Fibroblast of mammary gland (primary cell): ENCODE results near the gene NAA38.

Experiments
- DNase-seq: peaks from one replicate; pipeline ENCODE4 v3.0.0-alpha.2; 2010; ENCODE audit warnings: low read depth
- H3K4me3 ChIP-seq: 2 replicates; pipeline ENCODE4 v1.5.1; 2011; ENCODE audit warnings: low read depth, mild to moderate bottlenecking, low read length, moderate library complexity; ENCODE audit not compliant: control insufficient read depth
- TF ChIP-seq, protein P1 (sequence below): conservative IDR thresholded peaks from 2 replicates; pipeline ENCODE4 v1.5.1; 2011; ENCODE audit warnings: low read depth, low read length, inconsistent platforms; ENCODE audit not compliant: control insufficient read depth, insufficient read depth

The NAA38 gene

DNA sequence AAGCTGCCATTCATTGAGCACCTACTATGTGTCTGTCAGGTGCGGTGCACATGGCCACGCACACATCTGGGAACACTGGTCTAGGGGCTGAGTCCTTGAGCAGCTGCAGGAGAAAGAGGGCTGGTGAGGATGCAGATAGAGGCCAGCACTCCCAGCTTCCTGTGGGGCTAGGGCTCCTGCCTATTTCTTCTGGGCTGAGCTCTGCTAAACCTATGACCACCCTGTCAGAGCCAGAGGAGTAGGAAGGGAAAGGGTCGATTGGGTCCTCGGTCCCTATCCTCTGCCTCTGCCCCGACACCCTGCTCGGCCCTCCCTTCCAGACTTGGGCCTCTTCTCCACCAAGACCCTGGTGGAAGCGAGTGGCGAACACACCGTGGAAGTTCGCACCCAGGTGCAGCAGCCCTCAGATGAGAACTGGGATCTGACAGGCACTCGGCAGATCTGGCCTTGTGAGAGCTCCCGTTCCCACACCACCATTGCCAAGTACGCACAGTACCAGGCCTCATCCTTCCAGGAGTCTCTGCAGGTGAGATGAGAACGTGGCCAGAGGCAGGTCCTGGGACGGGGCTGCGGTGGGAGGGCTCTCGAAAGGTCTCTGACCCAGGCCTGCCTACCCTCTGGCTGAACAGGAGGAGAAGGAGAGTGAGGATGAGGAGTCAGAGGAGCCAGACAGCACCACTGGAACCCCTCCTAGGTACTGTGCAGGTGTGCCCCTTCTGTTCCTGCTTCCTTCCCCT is 6.5 kb downstream of the NAA38 start:
- no peak overlapping the region for H3K4me3 ChIP-seq
- TF ChIP-seq, protein P1, sequence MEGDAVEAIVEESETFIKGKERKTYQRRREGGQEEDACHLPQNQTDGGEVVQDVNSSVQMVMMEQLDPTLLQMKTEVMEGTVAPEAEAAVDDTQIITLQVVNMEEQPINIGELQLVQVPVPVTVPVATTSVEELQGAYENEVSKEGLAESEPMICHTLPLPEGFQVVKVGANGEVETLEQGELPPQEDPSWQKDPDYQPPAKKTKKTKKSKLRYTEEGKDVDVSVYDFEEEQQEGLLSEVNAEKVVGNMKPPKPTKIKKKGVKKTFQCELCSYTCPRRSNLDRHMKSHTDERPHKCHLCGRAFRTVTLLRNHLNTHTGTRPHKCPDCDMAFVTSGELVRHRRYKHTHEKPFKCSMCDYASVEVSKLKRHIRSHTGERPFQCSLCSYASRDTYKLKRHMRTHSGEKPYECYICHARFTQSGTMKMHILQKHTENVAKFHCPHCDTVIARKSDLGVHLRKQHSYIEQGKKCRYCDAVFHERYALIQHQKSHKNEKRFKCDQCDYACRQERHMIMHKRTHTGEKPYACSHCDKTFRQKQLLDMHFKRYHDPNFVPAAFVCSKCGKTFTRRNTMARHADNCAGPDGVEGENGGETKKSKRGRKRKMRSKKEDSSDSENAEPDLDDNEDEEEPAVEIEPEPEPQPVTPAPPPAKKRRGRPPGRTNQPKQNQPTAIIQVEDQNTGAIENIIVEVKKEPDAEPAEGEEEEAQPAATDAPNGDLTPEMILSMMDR = no peak
- no peak for DNase-seq

DNA sequence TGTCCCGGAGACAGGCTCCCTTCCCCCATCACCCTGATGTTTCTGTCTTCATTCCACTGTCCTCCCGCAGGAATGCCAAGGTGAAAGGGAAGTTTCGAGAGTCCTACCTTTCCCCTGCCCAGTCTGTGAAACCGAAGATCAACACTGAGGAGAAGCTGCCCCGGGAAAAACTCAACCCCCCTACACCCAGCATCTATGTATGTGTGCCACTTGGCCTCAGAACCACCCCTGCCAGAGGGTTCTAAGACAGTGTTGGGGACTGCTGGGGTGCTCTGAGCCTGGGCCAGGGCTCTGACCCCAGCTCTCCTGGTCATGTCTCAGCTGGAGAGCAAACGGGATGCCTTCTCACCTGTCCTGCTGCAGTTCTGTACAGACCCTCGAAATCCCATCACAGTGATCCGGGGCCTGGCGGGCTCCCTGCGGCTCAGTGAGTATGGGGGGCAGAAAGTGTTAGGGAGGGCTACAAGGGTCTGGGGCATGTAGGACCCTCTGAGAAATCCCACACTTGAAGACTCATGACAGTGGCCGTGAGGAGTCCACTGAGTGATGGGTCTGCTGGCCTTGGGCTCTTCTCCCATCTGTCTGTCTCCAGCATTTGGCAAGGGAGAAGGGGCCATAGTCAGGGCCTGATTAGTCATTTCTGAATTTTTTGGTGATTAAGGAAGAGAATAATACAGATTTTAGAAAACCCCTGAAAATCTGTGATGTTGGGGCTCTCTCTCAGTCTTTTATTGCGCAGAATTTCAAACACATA is 7.4 kb downstream of the NAA38 start:
- TF ChIP-seq, protein P1 = no peak
- H3K4me3 ChIP-seq = no peak overlapping the region
- DNase-seq = no peak

DNA sequence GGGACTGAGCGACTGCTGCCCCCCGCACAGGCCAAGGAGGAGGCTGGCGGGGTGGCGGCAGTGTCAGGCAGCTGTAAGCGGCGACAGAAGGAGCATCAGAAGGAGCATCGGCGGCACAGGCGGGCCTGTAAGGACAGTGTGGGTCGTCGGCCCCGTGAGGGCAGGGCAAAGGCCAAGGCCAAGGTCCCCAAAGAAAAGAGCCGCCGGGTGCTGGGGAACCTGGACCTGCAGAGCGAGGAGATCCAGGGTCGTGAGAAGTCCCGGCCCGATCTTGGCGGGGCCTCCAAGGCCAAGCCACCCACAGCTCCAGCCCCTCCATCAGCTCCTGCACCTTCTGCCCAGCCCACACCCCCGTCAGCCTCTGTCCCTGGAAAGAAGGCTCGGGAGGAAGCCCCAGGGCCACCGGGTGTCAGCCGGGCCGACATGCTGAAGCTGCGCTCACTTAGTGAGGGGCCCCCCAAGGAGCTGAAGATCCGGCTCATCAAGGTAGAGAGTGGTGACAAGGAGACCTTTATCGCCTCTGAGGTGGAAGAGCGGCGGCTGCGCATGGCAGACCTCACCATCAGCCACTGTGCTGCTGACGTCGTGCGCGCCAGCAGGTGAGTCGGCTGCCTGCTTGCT is 8.1 kb downstream of the NAA38 start:
- no peak for DNase-seq
- H3K4me3 ChIP-seq = no peak overlapping the region
- TF ChIP-seq, protein P1 = no peak

DNA sequence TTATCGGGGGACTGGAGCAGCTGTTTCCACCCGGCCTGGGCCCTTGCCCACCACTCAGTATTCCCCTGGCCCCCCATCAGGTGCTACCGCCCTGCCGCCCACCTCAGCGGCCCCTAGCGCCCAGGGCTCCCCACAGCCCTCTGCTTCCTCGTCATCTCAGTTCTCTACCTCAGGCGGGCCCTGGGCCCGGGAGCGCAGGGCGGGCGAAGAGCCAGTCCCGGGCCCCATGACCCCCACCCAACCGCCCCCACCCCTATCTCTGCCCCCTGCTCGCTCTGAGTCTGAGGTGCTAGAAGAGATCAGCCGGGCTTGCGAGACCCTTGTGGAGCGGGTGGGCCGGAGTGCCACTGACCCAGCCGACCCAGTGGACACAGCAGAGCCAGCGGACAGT is 8.6 kb downstream of the NAA38 start:
- no peak for DNase-seq
- H3K4me3 ChIP-seq = no peak overlapping the region
- TF ChIP-seq, protein P1 = no peak

DNA sequence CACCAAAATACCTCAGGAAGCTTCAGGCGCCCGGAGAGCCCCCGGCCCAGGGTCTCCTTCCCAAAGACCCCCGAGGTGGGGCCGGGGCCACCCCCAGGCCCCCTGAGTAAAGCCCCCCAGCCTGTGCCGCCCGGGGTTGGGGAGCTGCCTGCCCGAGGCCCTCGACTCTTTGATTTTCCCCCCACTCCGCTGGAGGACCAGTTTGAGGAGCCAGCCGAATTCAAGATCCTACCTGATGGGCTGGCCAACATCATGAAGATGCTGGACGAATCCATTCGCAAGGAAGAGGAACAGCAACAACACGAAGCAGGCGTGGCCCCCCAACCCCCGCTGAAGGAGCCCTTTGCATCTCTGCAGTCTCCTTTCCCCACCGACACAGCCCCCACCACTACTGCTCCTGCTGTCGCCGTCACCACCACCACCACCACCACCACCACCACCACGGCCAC is 9.2 kb downstream of the NAA38 start:
- TF ChIP-seq, protein P1 = no peak
- DNase-seq = no peak
- H3K4me3 ChIP-seq = no peak overlapping the region

DNA sequence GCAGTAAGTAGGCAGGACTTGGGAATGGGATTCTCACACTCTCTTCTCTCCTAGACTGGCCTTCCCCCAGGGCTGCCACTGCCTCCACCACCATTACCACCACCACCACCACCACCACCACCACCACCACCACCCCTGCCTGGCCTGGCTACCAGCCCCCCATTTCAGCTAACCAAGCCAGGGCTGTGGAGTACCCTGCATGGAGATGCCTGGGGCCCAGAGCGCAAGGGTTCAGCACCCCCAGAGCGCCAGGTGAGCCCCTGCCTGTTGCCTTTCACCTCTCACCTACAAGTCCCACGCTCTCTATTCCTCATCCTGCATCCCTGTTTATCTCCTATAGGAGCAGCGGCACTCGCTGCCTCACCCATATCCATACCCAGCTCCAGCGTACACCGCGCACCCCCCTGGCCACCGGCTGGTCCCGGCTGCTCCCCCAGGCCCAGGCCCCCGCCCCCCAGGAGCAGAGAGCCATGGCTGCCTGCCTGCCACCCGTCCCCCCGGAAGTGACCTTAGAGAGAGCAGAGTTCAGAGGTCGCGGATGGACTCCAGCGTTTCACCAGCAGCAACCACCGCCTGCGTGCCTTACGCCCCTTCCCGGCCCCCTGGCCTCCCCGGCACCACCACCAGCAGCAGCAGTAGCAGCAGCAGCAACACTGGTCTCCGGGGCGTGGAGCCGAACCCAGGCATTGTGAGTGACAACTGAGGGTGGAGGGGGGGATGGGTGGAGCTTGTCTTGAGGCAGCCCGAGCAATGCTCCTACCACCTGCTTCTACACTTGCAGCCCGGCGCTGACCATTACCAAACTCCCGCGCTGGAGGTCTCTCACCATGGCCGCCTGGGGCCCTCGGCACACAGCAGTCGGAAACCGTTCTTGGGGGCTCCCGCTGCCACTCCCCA is 10.3 kb downstream of the NAA38 start:
- no peak for DNase-seq
- no peak overlapping the region for H3K4me3 ChIP-seq
- TF ChIP-seq, protein P1 = no peak
